Body of pancreas (tissue), 4 donors: ENCODE measurements around the gene ARL14EPL.

Experiments
- CTCF ChIP-seq, 7 experiments: fragments of 450-650 bp in 4 of 7; fragments of 200-600 bp in 3 of 7; sonication (generic) in 3 of 7; IDR thresholded peaks; one replicate each; pipeline ENCODE4 v1.5.1; 2016 to 2019; ENCODE audit warnings: antibody characterized with exemption in 7 of 7
- POLR2A ChIP-seq, 3 donors: fragments of 450-650 bp; IDR thresholded peaks; one replicate each; pipeline ENCODE4 v1.6.1; 2016; ENCODE audit warnings: antibody characterized with exemption in 3 of 3, mild to moderate bottlenecking in 2 of 3

DNA sequence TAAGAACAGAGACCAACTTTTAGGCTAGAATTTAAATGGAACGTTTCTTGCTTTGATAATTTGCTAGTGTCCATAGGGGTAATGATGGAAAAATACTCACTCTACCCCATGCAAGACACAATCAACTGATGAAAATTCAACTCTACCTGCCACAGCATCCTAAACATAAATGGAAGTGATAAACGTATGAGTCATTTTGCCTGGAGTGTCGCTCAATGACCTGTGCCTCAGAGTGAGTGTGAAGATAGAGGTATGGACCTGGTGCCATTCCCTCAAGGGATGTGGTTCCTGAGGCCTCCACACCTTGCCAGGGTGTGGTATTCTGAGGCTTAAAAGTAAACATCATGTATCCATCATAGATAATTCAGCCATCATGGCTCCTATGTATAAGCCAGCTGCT, 14.0 kb downstream of the ARL14EPL start:
- TF ChIP-seq CTCF (IDR thresholded peaks at IDR 0.05) (no peak), POLR2A (IDR thresholded peaks at IDR 0.05) (no peak)
